Gastroesophageal sphincter (tissue), 3 donors: Measurements from ENCODE around the gene COL18A1.

ENCODE experiments used
- EP300 ChIP-seq: sonication (generic); formaldehyde crosslinking; IDR thresholded peaks from one replicate; pipeline ENCODE4 v1.6.1; 2017; ENCODE audit warnings: antibody characterized with exemption, mild to moderate bottlenecking
- POLR2A ChIP-seq, 2 donors: fragments of 450-650 bp; IDR thresholded peaks; one replicate each; pipeline ENCODE4 v1.6.1; 2017; ENCODE audit warnings: antibody characterized with exemption in 2 of 2, mild to moderate bottlenecking in 2 of 2, moderate library complexity in 1 of 2
- POLR2AphosphoS5 ChIP-seq: sonication (generic); formaldehyde crosslinking; IDR thresholded peaks from one replicate; pipeline ENCODE4 v1.6.1; 2017; ENCODE audit warnings: antibody characterized with exemption
- TF ChIP-seq, protein P1 (sequence below), 4 experiments: fragments of 200-600 bp in 2 of 4; fragments of 450-650 bp in 2 of 4; sonication (generic) in 1 of 4; IDR thresholded peaks; one replicate each; pipeline ENCODE4 v1.5.1; 2017 to 2019; ENCODE audit warnings: antibody characterized with exemption in 4 of 4, mild to moderate bottlenecking in 2 of 4, moderate library complexity in 2 of 4

DNA sequence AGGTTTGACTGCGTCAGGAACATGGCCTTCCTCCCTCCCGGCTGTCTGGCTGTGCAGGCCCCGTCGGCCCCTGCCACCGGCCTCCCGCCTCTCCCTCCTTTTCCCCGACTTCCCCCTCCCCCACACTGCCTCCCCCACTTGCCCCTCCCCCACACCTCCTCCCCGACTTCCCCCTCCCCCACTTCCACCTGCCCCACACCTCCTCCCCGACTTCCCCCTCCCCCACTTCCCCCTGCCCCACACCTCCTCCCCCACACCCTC lies 84.7 kb downstream of the COL18A1 start:
- TF ChIP-seq POLR2A (IDR thresholded peaks at IDR 0.05) (no peak), POLR2AphosphoS5 (no peak), EP300 (no peak)
- TF ChIP-seq, protein P1, sequence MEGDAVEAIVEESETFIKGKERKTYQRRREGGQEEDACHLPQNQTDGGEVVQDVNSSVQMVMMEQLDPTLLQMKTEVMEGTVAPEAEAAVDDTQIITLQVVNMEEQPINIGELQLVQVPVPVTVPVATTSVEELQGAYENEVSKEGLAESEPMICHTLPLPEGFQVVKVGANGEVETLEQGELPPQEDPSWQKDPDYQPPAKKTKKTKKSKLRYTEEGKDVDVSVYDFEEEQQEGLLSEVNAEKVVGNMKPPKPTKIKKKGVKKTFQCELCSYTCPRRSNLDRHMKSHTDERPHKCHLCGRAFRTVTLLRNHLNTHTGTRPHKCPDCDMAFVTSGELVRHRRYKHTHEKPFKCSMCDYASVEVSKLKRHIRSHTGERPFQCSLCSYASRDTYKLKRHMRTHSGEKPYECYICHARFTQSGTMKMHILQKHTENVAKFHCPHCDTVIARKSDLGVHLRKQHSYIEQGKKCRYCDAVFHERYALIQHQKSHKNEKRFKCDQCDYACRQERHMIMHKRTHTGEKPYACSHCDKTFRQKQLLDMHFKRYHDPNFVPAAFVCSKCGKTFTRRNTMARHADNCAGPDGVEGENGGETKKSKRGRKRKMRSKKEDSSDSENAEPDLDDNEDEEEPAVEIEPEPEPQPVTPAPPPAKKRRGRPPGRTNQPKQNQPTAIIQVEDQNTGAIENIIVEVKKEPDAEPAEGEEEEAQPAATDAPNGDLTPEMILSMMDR (IDR thresholded peaks at IDR 0.05) = no peak
